HepG2 (cell line): ENCODE data around the gene TMEM198. TPM values are rescaled to one million over a fixed set of nuclear protein-coding genes. Genes with fewer than 3 reads are reported as not detected.
A peak's percentile ranks its signal among the peaks of the same experiment; 100 is the strongest.

ENCODE experiments used
- BRD4 ChIP-seq: sonication (generic); formaldehyde crosslinking; IDR thresholded peaks from 2 replicates; pipeline ENCODE4 v1.4.0; 2020; ENCODE audit warnings: missing genetic modification reagents
- GATA4 ChIP-seq: sonication (generic); IDR thresholded peaks from 2 replicates; pipeline ENCODE4 v1.6.1; 2016; ENCODE audit warnings: antibody characterized with exemption, low read depth, borderline replicate concordance
- KDM5A ChIP-seq: fragments of 200-600 bp; sonication (generic); IDR thresholded peaks from 2 replicates; pipeline ENCODE4 v1.7.0; 2018; ENCODE audit warnings: antibody characterized with exemption, mild to moderate bottlenecking, low read length, borderline replicate concordance
- NR2F6 ChIP-seq, 2 experiments: IDR thresholded peaks; 2 replicates each; pipeline ENCODE4 v1.6.1; 2016; ENCODE audit warnings: antibody characterized with exemption in 1 of 2, mild to moderate bottlenecking in 1 of 2
- SP140L ChIP-seq: sonication (generic); formaldehyde crosslinking; IDR thresholded peaks from 2 replicates; pipeline ENCODE4 v1.4.0; 2020; ENCODE audit warnings: missing genetic modification reagents, borderline replicate concordance
- ZBTB7A ChIP-seq: sonication (generic); formaldehyde crosslinking; IDR thresholded peaks from 2 replicates; pipeline ENCODE4 v1.8.0; 2022; ENCODE audit warnings: mild to moderate bottlenecking, missing genetic modification reagents
- ZIK1 ChIP-seq: sonication (generic); formaldehyde crosslinking; IDR thresholded peaks from 2 replicates; pipeline ENCODE4 v1.5.0; 2020; ENCODE audit warnings: mild to moderate bottlenecking, low read depth, missing genetic modification reagents, borderline replicate concordance
- ZNF225 ChIP-seq: sonication (generic); formaldehyde crosslinking; IDR thresholded peaks from 2 replicates; pipeline ENCODE4 v1.4.0; 2020; ENCODE audit warnings: mild to moderate bottlenecking, missing genetic modification reagents
- ZNF468 ChIP-seq: sonication (generic); formaldehyde crosslinking; IDR thresholded peaks from 2 replicates; pipeline ENCODE4 v1.8.0; 2022; ENCODE audit warnings: mild to moderate bottlenecking, moderate library complexity, missing genetic modification reagents
- ZNF589 ChIP-seq: sonication (generic); formaldehyde crosslinking; conservative IDR thresholded peaks from 2 replicates; pipeline ENCODE4 v1.8.0; 2022; ENCODE audit warnings: mild to moderate bottlenecking, moderate library complexity, missing genetic modification reagents
- ZNF816 ChIP-seq: sonication (generic); formaldehyde crosslinking; IDR thresholded peaks from 2 replicates; pipeline ENCODE4 v1.8.0; 2022; ENCODE audit warnings: missing genetic modification reagents, mild to moderate bottlenecking, borderline replicate concordance
- polyA plus RNA-seq, 8 experiments: library from polyadenylated mRNA; depleted of rRNA in 3 of 8; stranded (reverse) in 7 of 8; unstranded in 1 of 8; fragments of >200 nt; fragmentation: Illumina TruSeq in 4 of 8; extraction: Trizol in 4 of 8; gene quantifications; 2 replicates each; pipeline versions ENCODE4 v1.2.1 to v1.2.3, GENCODE V29; 2011 to 2016; ENCODE audit warnings: low read depth in 4 of 8, missing spikeins in 1 of 8, mixed read lengths in 1 of 8; ENCODE audit not compliant: insufficient read depth in 1 of 8
- total RNA-seq, 5 experiments: library from RNA; depleted of rRNA; stranded (reverse); fragments of >200 nt; fragmentation: Illumina TruSeq; extraction: Trizol; gene quantifications; 2 replicates each; pipeline ENCODE4 v1.2.3, GENCODE V29; 2016; ENCODE audit warnings: low read depth in 1 of 5
- TF ChIP-seq, protein P1 (sequence below): IDR thresholded peaks from 2 replicates; pipeline ENCODE4 v1.6.1; 2016; ENCODE audit warnings: control low read depth
- TF ChIP-seq, protein P2 (sequence below): sonication (generic); formaldehyde crosslinking; IDR thresholded peaks from 2 replicates; pipeline ENCODE4 v1.8.0; 2022; ENCODE audit warnings: mild to moderate bottlenecking, missing genetic modification reagents, moderate library complexity
- TF ChIP-seq, protein P3 (sequence below): IDR thresholded peaks from 2 replicates; pipeline ENCODE4 v1.4.0; 2020; ENCODE audit warnings: mild to moderate bottlenecking, missing genetic modification reagents
- TF ChIP-seq, protein P4 (sequence below): sonication (generic); formaldehyde crosslinking; IDR thresholded peaks from 2 replicates; pipeline ENCODE4 v1.5.0; 2020; ENCODE audit warnings: mild to moderate bottlenecking, missing genetic modification reagents

Gene TMEM198
- total and polyA plus RNA-seq, 2 of the 13 experiments (the other 11 are each of a cell fraction or from before 2014, with no cell fraction given), result 17.3 to 23.5 TPM

DNA sequence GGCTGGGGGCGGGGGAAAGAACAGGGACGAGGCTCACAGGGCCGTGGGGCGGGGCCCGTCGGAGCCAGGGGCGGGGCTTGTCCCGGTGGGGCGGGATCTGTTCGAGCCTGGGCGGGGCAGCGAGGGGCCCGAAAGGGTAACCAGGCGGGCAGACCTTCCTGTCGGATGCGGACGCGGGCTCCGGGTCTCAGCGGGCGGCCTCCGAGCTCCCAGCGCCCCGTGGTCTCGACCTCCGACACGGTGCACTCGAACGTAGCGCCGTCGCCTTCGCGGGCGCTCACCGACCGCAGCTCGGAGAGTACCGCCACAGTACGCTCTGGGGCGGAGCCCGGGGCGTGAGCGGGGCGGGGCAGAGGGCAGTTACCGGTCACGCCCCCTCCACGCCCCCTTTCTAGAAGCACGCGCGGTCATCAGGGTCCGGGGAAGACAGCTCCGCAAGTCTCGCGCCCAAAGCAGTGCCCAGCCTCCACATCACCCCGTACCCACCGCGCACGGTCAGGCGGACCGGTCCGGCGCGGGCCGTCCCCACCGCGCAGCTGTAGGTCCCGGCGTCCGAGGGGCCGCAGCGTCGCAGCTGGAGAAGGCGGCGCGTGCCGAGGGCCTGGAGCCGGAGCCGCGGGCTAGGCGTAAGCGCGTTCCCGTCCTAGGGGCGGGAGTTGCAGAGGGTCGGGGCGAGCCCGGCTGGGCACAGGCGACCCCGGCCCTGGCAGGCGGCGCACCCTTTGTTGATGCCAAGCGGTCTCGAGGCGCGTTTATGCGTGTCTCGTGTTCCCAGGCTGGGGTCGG, 8.7 kb downstream of the TMEM198 start (continued):
- TF ChIP-seq, protein P1, sequence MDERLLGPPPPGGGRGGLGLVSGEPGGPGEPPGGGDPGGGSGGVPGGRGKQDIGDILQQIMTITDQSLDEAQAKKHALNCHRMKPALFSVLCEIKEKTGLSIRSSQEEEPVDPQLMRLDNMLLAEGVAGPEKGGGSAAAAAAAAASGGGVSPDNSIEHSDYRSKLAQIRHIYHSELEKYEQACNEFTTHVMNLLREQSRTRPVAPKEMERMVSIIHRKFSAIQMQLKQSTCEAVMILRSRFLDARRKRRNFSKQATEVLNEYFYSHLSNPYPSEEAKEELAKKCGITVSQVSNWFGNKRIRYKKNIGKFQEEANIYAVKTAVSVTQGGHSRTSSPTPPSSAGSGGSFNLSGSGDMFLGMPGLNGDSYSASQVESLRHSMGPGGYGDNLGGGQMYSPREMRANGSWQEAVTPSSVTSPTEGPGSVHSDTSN (CRISPR knock-in tag), result no peak
- TF ChIP-seq ZNF816 (CRISPR knock-in tag) (peak; percentile 28; the same call in 1 of the 2 replicates), ZNF589 (CRISPR knock-in tag) (peak; percentile 89), ZNF225 (CRISPR knock-in tag) (peak; percentile 91), NR2F6 (IDR thresholded peaks at IDR 0.05) (no peak), NR2F6 (CRISPR knock-in tag; IDR thresholded peaks at IDR 0.05) (peak; percentile 43; the same call in 1 of the 2 replicates), BRD4 (CRISPR knock-in tag) (no peak), SP140L (no peak), GATA4 (no peak), ZIK1 (peak; percentile 82; the same call in 1 of the 2 replicates), ZNF468 (CRISPR knock-in tag) (peak; percentile 93), KDM5A (peak; percentile 23; the same call in 1 of the 2 replicates), ZBTB7A (peak; percentile 60; the same call in 1 of the 2 replicates)
- TF ChIP-seq, protein P2, sequence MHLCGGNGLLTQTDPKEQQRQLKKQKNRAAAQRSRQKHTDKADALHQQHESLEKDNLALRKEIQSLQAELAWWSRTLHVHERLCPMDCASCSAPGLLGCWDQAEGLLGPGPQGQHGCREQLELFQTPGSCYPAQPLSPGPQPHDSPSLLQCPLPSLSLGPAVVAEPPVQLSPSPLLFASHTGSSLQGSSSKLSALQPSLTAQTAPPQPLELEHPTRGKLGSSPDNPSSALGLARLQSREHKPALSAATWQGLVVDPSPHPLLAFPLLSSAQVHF (CRISPR knock-in tag), result peak; percentile 91
- TF ChIP-seq, protein P3, sequence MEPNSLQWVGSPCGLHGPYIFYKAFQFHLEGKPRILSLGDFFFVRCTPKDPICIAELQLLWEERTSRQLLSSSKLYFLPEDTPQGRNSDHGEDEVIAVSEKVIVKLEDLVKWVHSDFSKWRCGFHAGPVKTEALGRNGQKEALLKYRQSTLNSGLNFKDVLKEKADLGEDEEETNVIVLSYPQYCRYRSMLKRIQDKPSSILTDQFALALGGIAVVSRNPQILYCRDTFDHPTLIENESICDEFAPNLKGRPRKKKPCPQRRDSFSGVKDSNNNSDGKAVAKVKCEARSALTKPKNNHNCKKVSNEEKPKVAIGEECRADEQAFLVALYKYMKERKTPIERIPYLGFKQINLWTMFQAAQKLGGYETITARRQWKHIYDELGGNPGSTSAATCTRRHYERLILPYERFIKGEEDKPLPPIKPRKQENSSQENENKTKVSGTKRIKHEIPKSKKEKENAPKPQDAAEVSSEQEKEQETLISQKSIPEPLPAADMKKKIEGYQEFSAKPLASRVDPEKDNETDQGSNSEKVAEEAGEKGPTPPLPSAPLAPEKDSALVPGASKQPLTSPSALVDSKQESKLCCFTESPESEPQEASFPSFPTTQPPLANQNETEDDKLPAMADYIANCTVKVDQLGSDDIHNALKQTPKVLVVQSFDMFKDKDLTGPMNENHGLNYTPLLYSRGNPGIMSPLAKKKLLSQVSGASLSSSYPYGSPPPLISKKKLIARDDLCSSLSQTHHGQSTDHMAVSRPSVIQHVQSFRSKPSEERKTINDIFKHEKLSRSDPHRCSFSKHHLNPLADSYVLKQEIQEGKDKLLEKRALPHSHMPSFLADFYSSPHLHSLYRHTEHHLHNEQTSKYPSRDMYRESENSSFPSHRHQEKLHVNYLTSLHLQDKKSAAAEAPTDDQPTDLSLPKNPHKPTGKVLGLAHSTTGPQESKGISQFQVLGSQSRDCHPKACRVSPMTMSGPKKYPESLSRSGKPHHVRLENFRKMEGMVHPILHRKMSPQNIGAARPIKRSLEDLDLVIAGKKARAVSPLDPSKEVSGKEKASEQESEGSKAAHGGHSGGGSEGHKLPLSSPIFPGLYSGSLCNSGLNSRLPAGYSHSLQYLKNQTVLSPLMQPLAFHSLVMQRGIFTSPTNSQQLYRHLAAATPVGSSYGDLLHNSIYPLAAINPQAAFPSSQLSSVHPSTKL (CRISPR knock-in tag), result peak; percentile 28; the same call in 1 of the 2 replicates
- TF ChIP-seq, protein P4, sequence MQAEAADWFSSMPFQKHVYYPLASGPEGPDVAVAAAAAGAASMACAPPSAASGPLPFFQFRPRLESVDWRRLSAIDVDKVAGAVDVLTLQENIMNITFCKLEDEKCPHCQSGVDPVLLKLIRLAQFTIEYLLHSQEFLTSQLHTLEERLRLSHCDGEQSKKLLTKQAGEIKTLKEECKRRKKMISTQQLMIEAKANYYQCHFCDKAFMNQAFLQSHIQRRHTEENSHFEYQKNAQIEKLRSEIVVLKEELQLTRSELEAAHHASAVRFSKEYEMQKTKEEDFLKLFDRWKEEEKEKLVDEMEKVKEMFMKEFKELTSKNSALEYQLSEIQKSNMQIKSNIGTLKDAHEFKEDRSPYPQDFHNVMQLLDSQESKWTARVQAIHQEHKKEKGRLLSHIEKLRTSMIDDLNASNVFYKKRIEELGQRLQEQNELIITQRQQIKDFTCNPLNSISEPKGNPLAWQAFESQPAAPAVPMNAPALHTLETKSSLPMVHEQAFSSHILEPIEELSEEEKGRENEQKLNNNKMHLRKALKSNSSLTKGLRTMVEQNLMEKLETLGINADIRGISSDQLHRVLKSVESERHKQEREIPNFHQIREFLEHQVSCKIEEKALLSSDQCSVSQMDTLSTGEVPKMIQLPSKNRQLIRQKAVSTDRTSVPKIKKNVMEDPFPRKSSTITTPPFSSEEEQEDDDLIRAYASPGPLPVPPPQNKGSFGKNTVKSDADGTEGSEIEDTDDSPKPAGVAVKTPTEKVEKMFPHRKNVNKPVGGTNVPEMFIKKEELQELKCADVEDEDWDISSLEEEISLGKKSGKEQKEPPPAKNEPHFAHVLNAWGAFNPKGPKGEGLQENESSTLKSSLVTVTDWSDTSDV (CRISPR knock-in tag), result peak; percentile 68; the same call in 1 of the 2 replicates
